OCI-LY7 (cell line): ENCODE measurements around the gene KCTD10.

Experiments
- EZH2phosphoT487 ChIP-seq: fragments of 200-600 bp; sonication (generic); IDR thresholded peaks from 2 replicates; pipeline ENCODE4 v1.6.1; 2018; ENCODE audit warnings: low read depth, borderline replicate concordance, mild to moderate bottlenecking, mixed run types, antibody characterized with exemption, low read length, moderate library complexity, mixed read lengths
- TF ChIP-seq, protein P1 (sequence below): fragments of 200-600 bp; sonication (generic); conservative IDR thresholded peaks from 2 replicates; pipeline ENCODE4 v1.5.1; 2014; ENCODE audit warnings: mild to moderate bottlenecking, antibody characterized with exemption, low read length, moderate library complexity, mixed read lengths

DNA sequence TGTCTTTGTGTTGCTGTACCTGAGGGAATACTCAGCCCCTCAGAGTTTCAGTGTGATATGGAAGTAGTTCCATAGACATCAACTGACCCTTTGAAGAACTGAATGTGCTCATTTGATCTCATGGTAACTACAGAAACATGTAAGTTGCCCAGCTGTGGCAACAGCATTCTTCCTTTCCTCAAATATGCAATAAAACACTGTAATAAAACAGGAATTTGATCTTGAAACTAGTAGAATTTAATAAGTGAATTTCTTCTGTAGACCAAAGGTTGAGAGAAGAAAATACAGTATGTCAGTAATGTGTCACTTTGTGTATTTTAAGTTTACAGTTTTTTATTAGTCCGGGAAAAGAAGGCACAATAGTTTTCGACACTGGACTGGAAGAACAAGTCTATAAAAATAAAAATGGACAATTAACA, 31.9 kb downstream of the KCTD10 start:
- TF ChIP-seq, protein P1, sequence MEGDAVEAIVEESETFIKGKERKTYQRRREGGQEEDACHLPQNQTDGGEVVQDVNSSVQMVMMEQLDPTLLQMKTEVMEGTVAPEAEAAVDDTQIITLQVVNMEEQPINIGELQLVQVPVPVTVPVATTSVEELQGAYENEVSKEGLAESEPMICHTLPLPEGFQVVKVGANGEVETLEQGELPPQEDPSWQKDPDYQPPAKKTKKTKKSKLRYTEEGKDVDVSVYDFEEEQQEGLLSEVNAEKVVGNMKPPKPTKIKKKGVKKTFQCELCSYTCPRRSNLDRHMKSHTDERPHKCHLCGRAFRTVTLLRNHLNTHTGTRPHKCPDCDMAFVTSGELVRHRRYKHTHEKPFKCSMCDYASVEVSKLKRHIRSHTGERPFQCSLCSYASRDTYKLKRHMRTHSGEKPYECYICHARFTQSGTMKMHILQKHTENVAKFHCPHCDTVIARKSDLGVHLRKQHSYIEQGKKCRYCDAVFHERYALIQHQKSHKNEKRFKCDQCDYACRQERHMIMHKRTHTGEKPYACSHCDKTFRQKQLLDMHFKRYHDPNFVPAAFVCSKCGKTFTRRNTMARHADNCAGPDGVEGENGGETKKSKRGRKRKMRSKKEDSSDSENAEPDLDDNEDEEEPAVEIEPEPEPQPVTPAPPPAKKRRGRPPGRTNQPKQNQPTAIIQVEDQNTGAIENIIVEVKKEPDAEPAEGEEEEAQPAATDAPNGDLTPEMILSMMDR: no peak
- no peak for TF ChIP-seq EZH2phosphoT487
